GM21423 (cell line): ENCODE measurements around the gene WDR41.
"Not testable (repeated sequence)": the region's sequence is repeated elsewhere in the genome, so short reads cannot be mapped to it uniquely, and the experiment has no call there.

Source experiments
- ATAC-seq: cut with Tn5 transposase; IDR thresholded peaks from one replicate; pipeline ENCODE4 v1.9.1; 2021; ENCODE audit warnings: mild to moderate bottlenecking, moderate library complexity; ENCODE audit not compliant: unreplicated experiment

The WDR41 gene

DNA sequence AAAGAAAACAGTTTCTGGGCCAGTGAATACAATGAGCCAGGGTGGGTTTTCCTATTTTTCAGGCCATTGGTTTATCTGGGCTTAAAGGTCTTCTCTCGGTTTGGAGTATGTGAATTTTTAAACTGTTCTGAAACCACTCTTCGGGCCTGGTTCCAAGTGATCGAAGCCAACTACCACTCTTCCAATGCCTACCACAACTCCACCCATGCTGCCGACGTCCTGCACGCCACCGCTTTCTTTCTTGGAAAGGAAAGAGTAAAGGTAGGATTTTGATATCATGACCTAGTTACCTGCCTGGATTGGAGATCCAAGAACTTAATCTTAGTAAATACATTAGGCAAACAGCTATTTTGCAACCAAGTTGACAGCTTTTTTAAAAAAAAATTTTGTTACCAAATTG lies 79.1 kb downstream of the WDR41 start:
- no peak for ATAC-seq

DNA sequence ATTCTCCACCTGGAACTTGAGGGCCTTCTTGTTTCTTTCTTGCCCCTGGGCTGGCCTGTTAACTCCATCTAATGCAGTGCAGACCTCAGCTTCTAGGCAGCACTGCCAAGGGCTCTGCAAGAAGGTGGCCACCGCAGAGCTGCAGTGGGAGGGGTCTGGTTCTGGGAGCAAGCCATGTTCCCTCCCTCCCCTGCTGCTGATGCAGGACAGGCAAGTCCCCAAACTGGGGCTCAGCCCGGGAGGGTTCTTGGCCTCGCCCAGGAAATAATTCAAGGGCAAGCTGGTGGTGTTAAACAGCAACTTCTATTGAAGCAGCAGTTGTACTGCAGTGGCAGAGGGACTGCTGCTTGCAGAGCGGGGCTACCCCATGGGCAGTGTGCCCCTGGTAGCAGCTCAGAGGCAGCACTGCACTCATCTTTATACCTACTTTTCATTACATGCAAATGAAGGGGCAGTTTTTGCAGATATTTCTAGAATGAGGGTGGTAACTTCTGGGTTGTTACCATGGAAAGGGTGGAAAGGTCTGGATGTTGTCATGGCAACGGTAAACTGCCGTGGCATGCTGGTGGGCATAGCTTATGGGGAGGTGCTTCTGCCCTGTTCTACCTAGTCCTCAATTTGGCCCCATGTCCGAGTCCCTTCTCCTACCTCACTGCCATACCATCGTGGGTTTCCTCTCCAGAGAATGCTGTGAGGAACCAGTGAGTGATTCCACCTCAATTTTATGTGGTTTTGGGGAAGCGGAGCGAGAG lies 82.1 kb downstream of the WDR41 start:
- ATAC-seq: no peak

DNA sequence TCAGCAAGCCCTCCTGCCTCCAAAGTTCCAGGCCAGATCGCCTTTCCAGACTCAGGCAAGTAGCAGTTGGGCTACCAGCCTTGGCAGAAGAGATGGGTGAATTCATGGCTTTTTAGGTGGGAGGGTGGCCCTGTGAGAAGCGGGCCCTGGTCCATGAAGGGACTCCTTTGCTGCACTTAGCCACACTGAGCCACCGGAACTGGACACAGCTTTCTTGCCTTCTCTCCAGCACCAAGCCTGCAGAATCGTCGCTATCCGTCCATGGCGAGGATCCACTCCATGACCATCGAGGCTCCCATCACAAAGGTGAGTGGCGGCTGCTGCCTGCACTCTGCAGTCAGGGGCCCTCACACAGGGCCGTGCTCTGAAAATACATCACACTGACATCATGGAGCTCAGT lies 85.0 kb downstream of the WDR41 start:
- no peak for ATAC-seq

DNA sequence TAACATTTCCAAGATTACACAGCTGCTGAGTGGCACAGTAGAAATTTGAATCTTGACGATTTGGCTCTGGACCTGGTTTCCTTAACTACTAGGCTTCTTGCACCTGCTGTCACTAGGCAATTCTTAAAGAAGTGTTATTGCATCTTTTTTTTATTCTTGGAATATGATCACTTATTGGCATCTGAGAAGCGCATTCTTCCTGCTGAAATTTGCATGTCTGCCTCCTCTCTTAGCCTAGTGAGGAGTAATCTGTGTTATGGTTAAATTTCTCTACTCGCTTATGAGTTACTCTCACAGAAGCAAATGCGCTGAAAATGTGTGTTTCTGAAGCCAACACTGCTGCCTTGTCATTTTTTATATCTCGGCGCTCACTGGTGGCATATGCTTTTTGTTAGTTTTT lies 89.3 kb downstream of the WDR41 start:
- ATAC-seq: no peak

DNA sequence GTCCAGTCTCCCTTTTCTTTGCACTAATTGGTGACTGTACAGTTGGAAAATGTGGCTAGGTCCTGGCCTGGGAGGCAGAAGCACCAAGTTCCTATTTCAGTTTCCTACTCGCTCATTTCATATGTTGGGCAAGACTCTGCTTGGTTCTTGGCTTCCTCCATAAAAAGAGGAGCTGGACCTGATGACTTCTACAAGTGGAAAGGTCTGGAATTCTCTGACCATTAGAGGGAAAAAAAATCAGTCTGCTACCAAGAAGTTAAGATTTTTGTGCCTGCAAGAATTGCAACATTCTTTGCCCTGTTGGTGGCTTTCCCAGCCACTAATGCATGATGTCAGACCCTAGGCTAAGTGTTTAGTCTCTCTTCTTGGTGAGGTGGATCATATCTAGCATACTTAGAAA lies 91.5 kb downstream of the WDR41 start:
- no peak for ATAC-seq

DNA sequence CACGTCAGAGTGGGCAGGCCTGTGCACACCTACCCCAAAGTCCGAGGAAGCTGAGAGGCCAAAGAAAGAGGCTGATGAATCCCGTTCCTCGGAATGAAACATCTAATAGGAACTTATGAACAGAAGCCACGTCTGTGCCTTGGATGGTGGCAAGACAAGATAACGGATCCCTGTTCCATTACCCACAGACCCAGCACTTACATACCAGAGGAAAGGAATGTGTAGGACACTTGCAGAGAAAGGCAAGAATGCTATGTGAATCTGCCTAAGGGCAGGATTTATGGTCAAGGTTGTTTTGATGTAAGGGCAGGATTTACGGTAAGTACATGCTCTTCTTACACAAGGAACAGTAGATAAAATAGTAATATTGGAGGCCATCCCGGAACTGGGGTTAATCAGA lies 93.2 kb downstream of the WDR41 start:
- no peak for ATAC-seq

DNA sequence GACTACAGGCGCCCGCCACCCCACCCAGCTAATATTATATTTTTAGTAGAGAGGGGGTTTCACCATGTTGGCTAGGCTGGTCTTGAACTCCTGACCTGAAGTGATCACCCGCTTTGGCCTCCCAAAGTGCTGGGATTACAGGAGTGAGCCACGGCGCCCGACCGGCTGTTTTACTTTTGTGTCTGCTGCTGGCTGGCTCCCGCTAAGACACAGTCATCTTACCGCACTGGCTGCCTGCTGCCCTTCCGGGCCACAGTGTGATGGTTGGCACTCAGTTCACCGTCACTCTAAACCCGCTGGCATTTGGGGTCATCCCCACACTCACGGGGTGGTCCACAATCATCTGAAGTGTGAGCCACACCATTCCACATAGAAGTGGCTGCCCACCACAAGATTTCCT lies 93.7 kb downstream of the WDR41 start:
- ATAC-seq: no peak

DNA sequence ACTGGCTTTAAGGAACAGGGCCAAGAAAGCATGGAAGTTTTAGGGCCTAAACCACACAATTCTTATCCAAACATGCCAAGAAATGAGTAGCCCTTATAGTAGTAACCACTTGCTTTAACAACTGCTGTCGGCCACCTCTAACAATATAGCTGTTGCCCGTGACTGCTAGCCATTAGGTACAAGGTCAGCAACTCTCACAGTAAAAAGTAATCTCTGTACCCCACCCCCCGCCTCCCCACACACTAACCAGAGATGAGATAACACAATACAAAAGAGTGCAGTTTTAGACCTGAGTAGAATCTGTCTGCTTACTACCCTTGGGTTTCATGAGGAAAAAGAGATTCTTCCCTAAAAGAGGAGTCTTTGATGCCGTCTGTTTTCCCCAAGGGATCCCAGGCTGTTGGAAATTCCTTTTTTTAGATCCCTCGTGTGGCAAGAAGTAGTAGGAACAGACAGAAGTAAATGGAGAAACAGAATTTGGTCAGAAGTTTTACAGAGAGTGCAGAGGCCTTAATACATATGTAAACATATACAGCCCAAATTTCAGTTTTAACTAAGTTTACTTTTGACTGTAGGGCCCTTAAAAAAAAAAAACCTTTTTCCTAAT lies 94.3 kb downstream of the WDR41 start:
- no peak for ATAC-seq

DNA sequence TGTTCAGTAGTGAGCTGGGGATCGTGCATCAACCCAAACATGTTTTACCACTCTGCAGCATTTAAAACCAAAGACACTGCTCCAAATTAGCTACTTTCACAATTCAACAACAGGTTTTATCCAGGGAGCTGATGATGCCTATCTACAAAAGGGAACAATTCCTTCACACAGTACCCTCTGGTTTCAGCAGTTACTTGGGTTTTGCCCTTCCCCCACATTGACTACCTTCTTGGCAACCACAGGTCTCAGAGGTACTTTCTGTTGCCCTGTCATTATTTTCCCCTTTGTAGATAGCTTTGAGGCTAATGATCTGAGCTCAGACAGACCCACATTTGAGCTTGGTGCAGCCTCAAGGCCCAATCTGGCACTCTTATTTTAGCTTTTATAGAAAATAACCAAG lies 96.1 kb downstream of the WDR41 start:
- no peak for ATAC-seq

DNA sequence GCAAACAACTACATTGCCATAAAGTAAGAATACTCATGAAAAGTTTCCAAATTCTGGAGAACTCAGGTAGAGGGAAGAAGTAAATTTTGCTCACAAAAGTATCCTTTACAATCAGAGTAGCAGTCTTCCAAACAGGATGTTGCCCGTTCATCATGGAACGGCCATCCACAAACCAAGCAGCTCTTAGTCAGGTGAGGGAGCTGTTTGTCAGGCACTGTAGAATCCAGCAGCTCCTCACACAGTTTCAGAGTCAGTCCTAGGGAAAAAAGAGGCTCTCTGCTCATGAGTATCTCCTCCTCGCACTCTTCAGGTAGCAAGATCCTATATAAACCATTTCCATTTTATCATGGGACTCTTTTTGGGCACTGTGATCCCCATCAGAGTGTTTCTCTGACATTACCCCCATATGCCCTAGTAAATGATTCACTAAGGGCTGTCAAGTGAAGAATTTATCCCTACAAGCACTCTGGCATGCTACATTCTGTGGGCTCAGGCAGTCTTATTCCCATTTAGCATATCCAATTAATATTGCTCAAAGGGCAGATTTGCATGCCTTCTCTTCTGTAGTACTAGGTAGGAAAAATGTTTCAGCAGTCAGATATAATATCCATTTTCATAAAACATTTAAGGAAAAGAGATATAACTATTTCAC lies 97.9 kb downstream of the WDR41 start:
- no peak for ATAC-seq

DNA sequence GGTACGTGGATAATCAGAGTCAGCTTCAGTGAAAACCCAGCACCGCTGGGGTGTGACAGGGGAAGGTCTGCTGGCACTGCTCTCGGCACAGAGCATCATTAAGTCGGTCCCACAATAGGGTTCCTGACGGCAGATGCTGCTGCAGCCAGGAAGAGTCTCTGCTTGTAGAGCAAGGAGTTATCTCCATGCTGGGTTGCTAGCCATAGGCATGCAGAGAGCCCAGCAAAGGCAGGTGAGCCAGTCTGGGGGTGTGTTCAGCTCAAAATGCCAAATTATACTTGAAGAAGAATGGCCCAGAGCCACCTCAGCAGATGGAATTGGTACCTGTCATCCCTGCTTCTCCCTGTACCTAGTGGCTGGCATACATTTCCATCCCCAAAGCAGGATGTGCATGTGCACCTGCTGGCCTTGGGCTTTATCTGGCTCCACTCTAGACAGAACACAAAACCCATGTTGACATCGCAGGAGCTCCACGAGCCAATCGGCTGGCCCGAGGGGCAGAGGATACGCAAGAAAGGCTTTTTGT lies 100.8 kb downstream of the WDR41 start:
- ATAC-seq: no peak

DNA sequence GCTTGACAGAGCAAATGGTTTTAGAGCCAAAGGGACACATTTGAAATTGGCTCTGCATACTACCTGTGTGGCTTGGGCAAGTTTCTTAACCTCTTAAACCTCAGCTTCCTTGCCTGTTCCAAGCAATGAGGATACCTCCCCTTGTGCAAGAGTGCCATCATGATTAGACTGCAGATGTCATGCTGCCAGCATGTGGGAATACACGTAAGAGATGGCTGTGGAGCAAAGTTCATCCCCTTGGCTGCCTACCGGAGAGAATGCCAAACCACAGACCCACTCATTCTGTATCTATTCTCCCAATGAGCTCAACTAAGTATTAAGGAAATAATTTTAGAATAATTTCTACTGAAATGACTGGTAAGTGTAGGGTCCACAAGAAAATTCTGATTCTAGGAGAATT lies 101.3 kb downstream of the WDR41 start:
- ATAC-seq: no peak

DNA sequence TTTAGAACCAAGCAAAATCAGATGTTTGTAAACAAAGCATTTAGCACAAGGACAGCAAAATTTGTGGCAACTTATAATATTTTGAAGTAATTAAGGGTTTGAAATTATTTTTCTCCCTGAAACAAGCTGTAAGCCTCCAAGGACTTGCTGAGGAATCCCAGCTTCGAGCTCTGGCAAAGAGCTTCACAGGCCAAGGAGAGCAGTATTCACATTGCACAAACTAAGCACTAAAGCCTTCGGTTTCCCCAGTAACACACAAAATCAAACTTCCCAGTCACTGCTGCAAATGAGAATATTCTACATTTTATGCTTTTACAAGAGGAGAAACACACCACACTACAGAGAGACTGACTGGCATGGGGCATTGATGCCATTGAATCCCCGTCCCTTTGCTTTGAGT lies 101.9 kb downstream of the WDR41 start:
- ATAC-seq: no peak

DNA sequence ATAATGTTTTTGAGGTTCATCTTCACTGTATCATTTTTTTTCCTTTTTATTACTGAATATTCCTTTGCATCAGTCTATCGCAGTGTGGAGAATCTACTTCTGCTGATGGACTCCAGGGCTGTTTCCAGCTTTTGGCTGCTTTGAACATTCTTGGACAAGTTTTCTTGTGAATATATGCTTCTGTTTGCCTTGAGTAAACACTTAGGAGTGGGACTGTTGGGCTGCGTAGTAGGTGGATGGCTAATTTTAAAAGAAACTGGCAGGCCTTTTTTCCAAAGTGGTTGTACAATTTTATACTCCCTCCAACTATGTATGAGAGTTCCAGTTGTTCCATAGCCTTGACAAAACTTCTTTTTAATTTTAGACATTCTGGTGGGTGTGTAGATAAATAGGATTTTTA lies 102.4 kb downstream of the WDR41 start:
- no peak for ATAC-seq

DNA sequence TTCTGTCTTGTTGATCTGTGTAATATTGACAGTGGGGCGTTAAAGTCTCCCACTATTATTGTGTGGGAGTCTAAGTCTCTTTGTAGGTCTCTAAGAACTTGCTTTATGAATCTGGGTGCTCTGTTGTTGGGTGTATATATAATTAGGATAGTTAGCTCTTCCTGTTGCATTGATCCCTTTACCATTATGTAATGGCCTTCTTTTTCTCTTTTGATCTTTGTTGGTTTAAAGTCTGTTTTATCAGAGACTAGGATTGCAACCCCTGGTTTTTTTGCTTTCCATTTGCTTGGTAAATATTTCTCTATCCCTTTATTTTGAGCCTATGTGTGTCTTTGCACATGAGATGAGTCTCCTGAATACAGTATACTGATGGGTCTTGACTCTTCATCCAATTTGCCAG lies 105.8 kb downstream of the WDR41 start:
- ATAC-seq: not testable (repeated sequence)

DNA sequence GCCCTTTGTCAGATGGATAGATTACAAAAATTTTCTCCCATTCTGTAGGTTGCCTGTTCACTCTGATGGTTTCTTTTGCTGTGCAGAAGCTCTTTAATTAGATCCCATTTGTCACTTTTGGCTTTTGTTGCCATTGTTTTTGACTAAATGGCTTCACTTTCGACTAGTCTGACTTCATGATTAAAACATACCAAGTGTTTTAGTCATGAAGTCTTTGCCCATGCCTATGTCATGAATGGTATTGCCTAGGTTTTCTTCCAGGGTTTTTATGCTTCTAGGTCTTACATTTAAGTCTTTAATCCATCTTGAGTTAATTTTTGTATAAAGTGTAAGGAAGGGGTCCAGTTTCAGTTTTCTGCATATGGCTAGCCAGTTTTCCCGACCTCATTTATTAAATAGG lies 108.8 kb downstream of the WDR41 start:
- ATAC-seq: not testable (repeated sequence)
